PFSK-1 (cell line): ENCODE results near the gene LAMA1.

Experiments
- FOXP2 ChIP-seq: optimal IDR thresholded peaks from 2 replicates; pipeline ENCODE3; 2011; ENCODE audit warnings: borderline replicate concordance, control low read depth, inconsistent platforms; ENCODE audit not compliant: insufficient read depth; ENCODE audit errors: extremely low read length, extremely low read depth
- POLR2AphosphoS5 ChIP-seq: IDR thresholded peaks from 2 replicates; pipeline ENCODE4 v1.6.1; 2012; ENCODE audit warnings: low read depth, mild to moderate bottlenecking, control low read depth, low read length, moderate library complexity
- REST ChIP-seq, 2 experiments: IDR thresholded peaks; 2 replicates each; pipeline versions ENCODE4 v1.6.1 to v1.8.0; 2011 to 2012; ENCODE audit warnings: low read depth in 2 of 2, low read length in 2 of 2, control low read depth in 1 of 2, inconsistent platforms in 1 of 2, mild to moderate bottlenecking in 1 of 2, moderate library complexity in 1 of 2; ENCODE audit not compliant: insufficient read depth in 1 of 2
- SIN3A ChIP-seq: IDR thresholded peaks from 2 replicates; pipeline ENCODE4 v1.6.1; 2012; ENCODE audit warnings: mild to moderate bottlenecking, low read length, moderate library complexity, borderline replicate concordance; ENCODE audit not compliant: insufficient read depth
- TAF1 ChIP-seq: IDR thresholded peaks from 2 replicates; pipeline ENCODE4 v1.6.1; 2012; ENCODE audit warnings: low read length, control low read depth, borderline replicate concordance; ENCODE audit not compliant: insufficient read depth

Gene LAMA1

GRCh38 chr18:7158216-7158615, 40.6 kb upstream of the LAMA1 start:
- TF ChIP-seq TAF1 (no peak), FOXP2 (no peak), POLR2AphosphoS5 (no peak), SIN3A (no peak), REST (IDR thresholded peaks at IDR 0.05; ENCODE audit: insufficient read depth in 1 of 2, low read depth in 2 of 2, low read length in 2 of 2) (no peak)

- TF ChIP-seq TAF1 (no peak), SIN3A (no peak), FOXP2 (no peak), REST (IDR thresholded peaks at IDR 0.05; ENCODE audit: insufficient read depth in 1 of 2, low read depth in 2 of 2, low read length in 2 of 2) (no peak), POLR2AphosphoS5 (no peak)
These were observed 40.2 kb upstream of the LAMA1 start for GRCh38 chr18:7157760-7158159.

GRCh38 chr18:7155887-7156286, 38.3 kb upstream of the LAMA1 start:
- TF ChIP-seq TAF1 (no peak), FOXP2 (no peak), POLR2AphosphoS5 (no peak), REST (IDR thresholded peaks at IDR 0.05; ENCODE audit: insufficient read depth in 1 of 2, low read depth in 2 of 2, low read length in 2 of 2) (no peak), SIN3A (no peak)

GRCh38 chr18:7155092-7155491, 37.5 kb upstream of the LAMA1 start:
- no peak for TF ChIP-seq REST (IDR thresholded peaks at IDR 0.05; ENCODE audit: insufficient read depth in 1 of 2, low read depth in 2 of 2, low read length in 2 of 2)
- no peak for TF ChIP-seq TAF1
- no peak for TF ChIP-seq POLR2AphosphoS5

- TF ChIP-seq FOXP2: no peak
- no peak for TF ChIP-seq REST (IDR thresholded peaks at IDR 0.05; ENCODE audit: insufficient read depth in 1 of 2, low read depth in 2 of 2, low read length in 2 of 2)
- TF ChIP-seq TAF1: no peak
- no peak for TF ChIP-seq SIN3A
- no peak for TF ChIP-seq POLR2AphosphoS5
These were observed 34.8 kb upstream of the LAMA1 start for GRCh38 chr18:7152440-7152839.
